Activated CD4-positive, alpha-beta T cell treated with anti-CD3 and anti-CD28 coated beads, Interleukin-2, amount 10 ng/mL, durations not matched to agents 7 days and 5 days (primary cell): ENCODE measurements around the gene DGKZ. TPM values are rescaled to one million over a fixed set of nuclear protein-coding genes. Genes with fewer than 3 reads are reported as not detected.
A peak's percentile ranks its signal among the peaks of the same experiment; 100 is the strongest.

ENCODE experiments used
- CTCF ChIA-PET: fragments of 350-600 bp; sonication (Branson Sonifier 250); formaldehyde crosslinking; loops from one replicate; lab custom pipeline; 2021; ENCODE audit warnings: antibody characterized with exemption; lab: Charles Lee
- POLR2A ChIA-PET: fragments of 350-600 bp; sonication (Branson Sonifier 250); formaldehyde crosslinking; loops from one replicate; lab custom pipeline; 2021; ENCODE audit warnings: antibody characterized with exemption; lab: Charles Lee
- DNase-seq: peaks from one replicate; pipeline ENCODE4 v3.0.0-alpha.2; 2020
- H3K27ac Mint-ChIP-seq: one replicate; pipeline ENCODE4 v1.8.0; 2021; ENCODE audit warnings: mild to moderate bottlenecking, moderate library complexity, mixed read lengths
- H3K27me3 Mint-ChIP-seq: one replicate; pipeline ENCODE4 v1.8.0; 2021; ENCODE audit warnings: mixed read lengths
- H3K36me3 Mint-ChIP-seq: one replicate; pipeline ENCODE4 v1.8.0; 2021; ENCODE audit warnings: low read depth, mixed read lengths
- H3K4me1 Mint-ChIP-seq: one replicate; pipeline ENCODE4 v1.8.0; 2021; ENCODE audit warnings: mixed read lengths
- H3K4me3 Mint-ChIP-seq: one replicate; pipeline ENCODE4 v1.8.0; 2021; ENCODE audit warnings: mild to moderate bottlenecking, moderate library complexity, mixed read lengths
- H3K9me3 Mint-ChIP-seq: one replicate; pipeline ENCODE4 v1.8.0; 2021; ENCODE audit warnings: mixed read lengths
- total RNA-seq, 2 experiments: library from RNA; stranded (reverse); gene quantifications; one replicate each; pipeline ENCODE4 v1.2.3, GENCODE V29; 2021

DGKZ gene
- total RNA-seq, 2 experiments from 2014 or later, result 178 to 187 TPM

- Mint-ChIP-seq H3K36me3 (peaks cover 9% of the 10 kb centered on the region), H3K27me3 (no peaks in the 10 kb centered on the region), H3K9me3 (no peaks in the 10 kb centered on the region), H3K4me1 (no peaks in the 10 kb centered on the region), H3K27ac (no peak overlapping the region), H3K4me3 (no peak overlapping the region)
- no peak for DNase-seq
- CTCF ChIA-PET, result interaction anchor here (0.7 to 2.3 kb wide), 2 partner anchors 11 to 56 kb away, joined by 3 to 10 read pairs; partner anchors contain the start of genes CHRM4 and DGKZ
- POLR2A ChIA-PET, result interaction anchor here (0.6 kb wide), 1 partner anchor 77 kb away, joined by 4 read pairs; no protein-coding TSS in a partner anchor
Measured at GRCh38 chr11:46402957-46403902, 56.0 kb downstream of the DGKZ start.

- Mint-ChIP-seq H3K9me3 (no peaks in the 10 kb centered on the region), H3K27me3 (no peaks in the 10 kb centered on the region), H3K36me3 (peaks cover 9% of the 10 kb centered on the region), H3K4me3 (no peak overlapping the region), H3K27ac (no peak overlapping the region), H3K4me1 (no peaks in the 10 kb centered on the region)
- POLR2A ChIA-PET, result interaction anchor here (0.6 kb wide), 2 partner anchors 73 to 76 kb away, joined by 3 to 4 read pairs; no protein-coding TSS in a partner anchor
- no peak for DNase-seq
- CTCF ChIA-PET, result interaction anchor here (0.8 kb wide), 1 partner anchor 37 kb away, joined by 3 read pairs; no protein-coding TSS in a partner anchor
Measured at GRCh38 chr11:46404476-46405017, 57.3 kb downstream of the DGKZ start.

GRCh38 chr11:46407635-46408034 lies 60.4 kb downstream of the DGKZ start:
- Mint-ChIP-seq H3K27ac (no peak overlapping the region), H3K4me3 (no peak overlapping the region), H3K4me1 (no peaks in the 10 kb centered on the region), H3K9me3 (no peaks in the 10 kb centered on the region), H3K27me3 (no peaks in the 10 kb centered on the region), H3K36me3 (peaks cover 17% of the 10 kb centered on the region)
- no peak for DNase-seq
- ChIA-PET POLR2A (no interaction called here), CTCF (interaction anchor here (0.8 to 1.7 kb wide), 3 partner anchors 12 to 19 kb away, joined by 3 to 4 read pairs (median 3); no protein-coding TSS in a partner anchor)

- peaks cover 19% of the 10 kb centered on the region for H3K36me3 Mint-ChIP-seq
- CTCF ChIA-PET, result interaction anchor here (0.8 to 1.7 kb wide), 3 partner anchors 11 to 20 kb away, joined by 3 to 4 read pairs (median 3); no protein-coding TSS in a partner anchor
- no peak overlapping the region for H3K27ac Mint-ChIP-seq
- no peak overlapping the region for H3K4me3 Mint-ChIP-seq
- DNase-seq, result no peak
- H3K9me3 Mint-ChIP-seq, result no peaks in the 10 kb centered on the region
- POLR2A ChIA-PET, result no interaction called here
- H3K27me3 Mint-ChIP-seq, result no peaks in the 10 kb centered on the region
- no peaks in the 10 kb centered on the region for H3K4me1 Mint-ChIP-seq
Measured at GRCh38 chr11:46408407-46408986, 61.2 kb downstream of the DGKZ start.

DNA sequence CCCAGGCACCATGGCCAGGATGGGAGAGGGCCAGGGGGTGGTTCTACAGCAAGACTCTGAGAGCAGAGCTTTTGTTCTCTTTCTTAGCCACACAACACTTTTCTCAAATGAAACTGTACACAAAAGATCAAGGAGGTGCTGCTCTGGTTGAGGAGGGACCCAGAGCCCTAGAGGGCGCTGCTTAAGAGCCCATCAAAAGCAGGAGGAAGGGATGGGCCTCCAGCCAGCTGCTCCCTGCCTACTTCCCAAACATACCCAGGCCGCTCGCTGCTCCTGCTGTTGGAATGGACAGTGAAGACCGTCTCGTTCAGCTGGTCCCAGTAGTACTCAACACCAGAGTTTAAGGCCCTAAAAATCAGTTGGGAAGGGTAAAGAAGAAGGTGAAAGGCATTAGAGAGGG lies 62.8 kb downstream of the DGKZ start:
- Mint-ChIP-seq H3K27me3 (no peaks in the 10 kb centered on the region), H3K9me3 (no peaks in the 10 kb centered on the region), H3K36me3 (peaks cover 26% of the 10 kb centered on the region), H3K27ac (no peak overlapping the region), H3K4me3 (no peak overlapping the region), H3K4me1 (peaks cover 11% of the 10 kb centered on the region)
- ChIA-PET POLR2A (no interaction called here), CTCF (interaction anchor here (1.2 to 1.7 kb wide), 2 partner anchors 10 to 18 kb away, joined by 3 to 6 read pairs; partner anchors contain the start of gene CHRM4)
- no peak for DNase-seq

DNA sequence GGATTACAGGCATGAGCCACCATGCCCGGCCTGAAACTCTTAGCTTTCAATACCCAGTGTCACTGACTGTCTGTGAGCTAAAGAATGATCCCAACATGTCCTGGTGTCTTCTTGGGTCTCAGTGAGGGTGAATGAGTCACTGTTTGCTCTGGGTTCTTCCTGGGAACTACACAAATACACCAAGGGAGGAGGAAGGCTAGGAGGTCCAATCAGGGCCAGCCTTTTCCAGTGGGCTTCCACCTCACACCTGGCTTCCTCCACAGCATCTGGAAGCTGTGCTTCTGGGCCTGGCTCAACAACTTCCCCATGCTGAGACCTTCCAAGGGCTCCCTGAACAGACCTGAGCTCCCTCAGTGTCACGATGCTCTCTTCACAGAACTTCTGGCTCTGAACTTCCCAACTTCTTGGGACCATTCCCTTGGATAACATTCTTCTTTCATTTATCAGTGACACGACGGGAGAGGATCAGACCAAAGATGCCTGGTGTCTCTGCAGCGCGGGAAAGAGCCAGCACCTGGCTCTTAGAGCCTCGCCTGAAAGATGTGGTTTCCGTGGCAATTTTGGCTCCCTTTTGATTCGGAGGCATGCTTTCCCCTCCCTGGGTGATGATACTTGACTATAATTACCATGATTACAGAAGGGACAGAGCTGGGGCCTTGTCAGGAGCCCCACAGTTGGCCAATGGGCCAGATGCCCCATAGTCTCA lies 66.7 kb downstream of the DGKZ start:
- Mint-ChIP-seq H3K36me3 (peaks cover 35% of the 10 kb centered on the region), H3K9me3 (no peaks in the 10 kb centered on the region), H3K4me3 (no peak overlapping the region), H3K4me1 (peaks cover 15% of the 10 kb centered on the region), H3K27ac (peak overlapping the region; percentile 19), H3K27me3 (no peaks in the 10 kb centered on the region)
- peak; percentile 19 for DNase-seq
- ChIA-PET CTCF (interaction anchor here (0.9 to 1.2 kb wide), 4 partner anchors 17 to 63 kb away, joined by 3 to 4 read pairs (median 3); no protein-coding TSS in a partner anchor), POLR2A (no interaction called here)

DNA sequence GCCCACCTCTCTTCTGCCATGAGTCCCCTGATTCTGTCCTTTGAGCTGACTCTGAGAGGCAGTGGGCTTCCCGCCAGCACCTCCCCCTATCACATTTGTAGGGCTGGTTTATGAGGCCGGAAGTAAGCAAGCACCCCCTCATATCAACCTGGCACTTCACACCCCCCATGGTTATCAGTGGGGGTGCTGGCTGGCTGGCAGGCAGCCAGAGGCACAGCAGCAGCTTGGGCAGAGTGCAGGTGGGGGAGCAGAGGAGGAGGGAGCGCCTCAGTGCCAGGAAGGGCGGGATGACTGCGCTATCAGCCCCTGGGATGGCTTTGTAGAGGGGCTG lies 67.2 kb downstream of the DGKZ start:
- Mint-ChIP-seq H3K9me3 (no peaks in the 10 kb centered on the region), H3K4me1 (peaks cover 15% of the 10 kb centered on the region), H3K36me3 (peaks cover 35% of the 10 kb centered on the region), H3K4me3 (no peak overlapping the region), H3K27me3 (no peaks in the 10 kb centered on the region), H3K27ac (peak overlapping the region; percentile 39)
- no peak for DNase-seq
- POLR2A ChIA-PET, result no interaction called here
- CTCF ChIA-PET, result interaction anchor here (1.0 to 1.3 kb wide), 3 partner anchors 17 to 62 kb away, joined by 3 read pairs; no protein-coding TSS in a partner anchor

DNA sequence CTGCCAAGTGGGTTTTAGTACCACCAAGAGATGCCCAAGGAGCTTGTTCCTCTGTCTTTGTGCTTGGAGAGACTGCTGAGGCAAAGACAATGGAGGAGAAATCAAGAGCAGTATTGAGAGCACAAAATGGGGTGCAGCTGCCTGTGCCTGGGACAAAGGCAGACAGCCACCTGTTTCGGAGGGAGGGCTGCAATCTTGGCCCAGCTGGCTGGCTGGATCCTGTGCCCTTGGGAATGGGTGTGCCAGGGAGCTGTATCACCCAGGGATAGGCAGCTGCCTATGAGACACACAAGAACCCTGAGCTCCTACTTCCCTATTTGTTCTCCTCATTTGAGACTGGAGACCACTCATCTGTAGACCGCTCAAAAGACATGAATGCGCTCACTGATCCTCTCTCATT lies 67.6 kb downstream of the DGKZ start:
- no peak for DNase-seq
- peaks cover 33% of the 10 kb centered on the region for H3K36me3 Mint-ChIP-seq
- H3K27ac Mint-ChIP-seq, result peak overlapping the region; percentile 39
- ChIA-PET CTCF (interaction anchor here (0.8 to 1.3 kb wide), 4 partner anchors 17 to 63 kb away, joined by 3 to 4 read pairs (median 3); no protein-coding TSS in a partner anchor), POLR2A (interaction anchor here (0.6 kb wide), 1 partner anchor 790 kb away, joined by 5 read pairs; no protein-coding TSS in a partner anchor)
- no peak overlapping the region for H3K4me3 Mint-ChIP-seq
- H3K9me3 Mint-ChIP-seq, result no peaks in the 10 kb centered on the region
- H3K4me1 Mint-ChIP-seq, result peaks cover 15% of the 10 kb centered on the region
- no peaks in the 10 kb centered on the region for H3K27me3 Mint-ChIP-seq

- ChIA-PET POLR2A (no interaction called here), CTCF (interaction anchor here (1.0 to 1.1 kb wide), 2 partner anchors 23 to 66 kb away, joined by 4 read pairs; no protein-coding TSS in a partner anchor)
- Mint-ChIP-seq H3K4me1 (peaks cover 15% of the 10 kb centered on the region), H3K27me3 (no peaks in the 10 kb centered on the region), H3K9me3 (no peaks in the 10 kb centered on the region), H3K27ac (no peak overlapping the region), H3K4me3 (no peak overlapping the region), H3K36me3 (peaks cover 33% of the 10 kb centered on the region)
- DNase-seq, result no peak
Measured at GRCh38 chr11:46417711-46418110, 70.4 kb downstream of the DGKZ start.

DNA sequence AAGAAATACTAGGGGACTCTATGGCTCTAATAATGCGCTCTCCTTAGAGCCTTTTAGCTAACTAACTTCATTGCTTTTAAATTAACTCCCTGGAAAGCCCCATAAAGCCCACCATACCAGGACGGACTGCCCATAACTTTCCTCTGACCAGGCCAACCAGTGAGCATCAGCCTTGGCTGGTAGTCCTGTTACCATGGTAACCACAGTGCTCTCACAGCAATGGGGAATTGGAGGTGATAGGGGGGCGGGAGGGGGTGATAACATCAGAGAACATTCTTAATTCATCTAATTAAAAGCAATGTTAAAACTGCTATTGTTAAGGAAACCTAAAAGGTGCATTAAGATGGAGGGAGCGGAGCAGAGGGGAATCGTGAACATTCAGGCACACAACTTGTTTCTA lies 71.5 kb downstream of the DGKZ start:
- no peaks in the 10 kb centered on the region for H3K9me3 Mint-ChIP-seq
- peaks cover 15% of the 10 kb centered on the region for H3K4me1 Mint-ChIP-seq
- ChIA-PET POLR2A (no interaction called here), CTCF (interaction anchor here (0.7 to 1.6 kb wide), 3 partner anchors 9 to 13 kb away, joined by 3 read pairs; no protein-coding TSS in a partner anchor)
- H3K4me3 Mint-ChIP-seq, result no peak overlapping the region
- no peak for DNase-seq
- H3K27ac Mint-ChIP-seq, result no peak overlapping the region
- H3K27me3 Mint-ChIP-seq, result no peaks in the 10 kb centered on the region
- H3K36me3 Mint-ChIP-seq, result peaks cover 28% of the 10 kb centered on the region

DNA sequence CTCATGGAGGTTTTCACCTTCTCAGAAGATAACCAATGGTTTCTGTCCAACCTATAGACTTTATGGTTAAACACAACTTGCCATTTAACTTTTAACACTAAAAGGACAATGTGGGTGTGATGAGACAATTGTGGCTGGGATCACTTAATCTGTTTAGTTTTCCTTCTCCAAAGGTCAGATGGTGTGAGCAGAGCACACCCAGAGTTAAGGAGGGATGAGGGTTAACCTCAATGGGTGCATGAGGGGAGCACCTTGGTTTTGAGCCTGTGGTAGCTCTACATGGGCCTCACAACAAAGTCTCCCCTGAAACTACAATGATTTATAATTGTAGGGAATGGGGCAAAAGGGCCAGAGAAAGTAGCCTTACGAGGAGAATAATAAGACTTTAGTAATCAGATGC lies 73.2 kb downstream of the DGKZ start:
- no peak for DNase-seq
- CTCF ChIA-PET, result interaction anchor here (0.9 to 1.6 kb wide), 2 partner anchors 9 to 13 kb away, joined by 3 read pairs; no protein-coding TSS in a partner anchor
- H3K9me3 Mint-ChIP-seq, result no peaks in the 10 kb centered on the region
- peaks cover 24% of the 10 kb centered on the region for H3K36me3 Mint-ChIP-seq
- no peak overlapping the region for H3K4me3 Mint-ChIP-seq
- H3K27me3 Mint-ChIP-seq, result no peaks in the 10 kb centered on the region
- H3K4me1 Mint-ChIP-seq, result no peaks in the 10 kb centered on the region
- no peak overlapping the region for H3K27ac Mint-ChIP-seq
- POLR2A ChIA-PET, result no interaction called here
